ENCODE data around the gene DUSP15. TPM values are rescaled to one million over a fixed set of nuclear protein-coding genes. Genes with fewer than 3 reads are reported as not detected.
A peak's percentile ranks its signal among the peaks of the same experiment; 100 is the strongest.

The DUSP15 gene
- polyA plus RNA-seq, 1 donor (not counting 4 experiments of a cell fraction or from before 2014, with no cell fraction given) = not detected

- TF ChIP-seq CTCF (optimal IDR thresholded peaks at IDR 0.05 in 1 of 3, IDR thresholded peaks at IDR 0.05 in 1 of 3, conservative IDR thresholded peaks at IDR 0.05 in 1 of 3; ENCODE audit: extremely low read depth in 1 of 3, insufficient read depth in 2 of 3, low read length in 3 of 3) (no peak), EZH2 (IDR thresholded peaks at IDR 0.05; ENCODE audit: low read length) (no peak)
- no peak overlapping the region for H3K9ac ChIP-seq (ENCODE audit: control insufficient read depth, extremely low read depth, insufficient read depth, low read length)
- no peak overlapping the region for H2AFZ ChIP-seq (ENCODE audit: control insufficient read depth, low read length)
- dilution Hi-C loops (cut with MboI; ENCODE audit: extremely low pct_ligation_motif_present, low sequenced_read_pairs) = no loop called here
- H3K36me3 ChIP-seq (ENCODE audit: control insufficient read depth in 2 of 2, extremely low read depth in 1 of 2, insufficient read depth in 2 of 2, low read length in 2 of 2) = no peaks in the 10 kb centered on the region
- H3K27me3 ChIP-seq (ENCODE audit: control insufficient read depth, extremely low read depth, insufficient read depth, low read length) = no peaks in the 10 kb centered on the region
- H3K9me1 ChIP-seq (ENCODE audit: control insufficient read depth, extremely low read depth, insufficient read depth, low read length) = no peaks in the 10 kb centered on the region
- no peak overlapping the region for H3K27ac ChIP-seq (ENCODE audit: control insufficient read depth, insufficient read depth, low read length)
- H4K20me1 ChIP-seq (ENCODE audit: control insufficient read depth, extremely low read depth, insufficient read depth, low read length) = no peaks in the 10 kb centered on the region
- no peak overlapping the region for H3K4me3 ChIP-seq (ENCODE audit: control insufficient read depth in 2 of 3, extremely low read depth in 1 of 3, insufficient read depth in 2 of 3, low read depth in 1 of 3, low read length in 3 of 3)
- FAIRE-seq (no peak), DNase-seq (ENCODE audit: low read depth, low spot score) (no peak)
- no peak overlapping the region for H3K4me2 ChIP-seq (ENCODE audit: control insufficient read depth, extremely low read depth, insufficient read depth, low read depth, low read length)
- no peaks in the 10 kb centered on the region for H3K79me2 ChIP-seq (ENCODE audit: control insufficient read depth, insufficient read depth, low read length)
- H3K9me3 ChIP-seq (ENCODE audit: control insufficient read depth, low read depth, low read length) = no peaks in the 10 kb centered on the region
- peaks cover 10% of the 10 kb centered on the region for H3K4me1 ChIP-seq (ENCODE audit: control insufficient read depth, extremely low read depth, insufficient read depth, low read length)
Observed at GRCh38 chr20:31909253-31910070, 39.1 kb upstream of the DUSP15 start.

GRCh38 chr20:31908424-31908823, 38.1 kb upstream of the DUSP15 start:
- peak; percentile 52 for FAIRE-seq
- TF ChIP-seq CTCF (optimal IDR thresholded peaks at IDR 0.05 in 1 of 3, IDR thresholded peaks at IDR 0.05 in 1 of 3, conservative IDR thresholded peaks at IDR 0.05 in 1 of 3; ENCODE audit: extremely low read depth in 1 of 3, insufficient read depth in 2 of 3, low read length in 3 of 3) = no peak
- TF ChIP-seq EZH2 (IDR thresholded peaks at IDR 0.05; ENCODE audit: low read length) = no peak

More at GRCh38 chr20:31908424-31908823, 38.1 kb upstream of the DUSP15 start:
- no peaks in the 10 kb centered on the region for H3K9me3 ChIP-seq (ENCODE audit: control insufficient read depth, low read depth, low read length)
- H4K20me1 ChIP-seq (ENCODE audit: control insufficient read depth, extremely low read depth, insufficient read depth, low read length) = no peaks in the 10 kb centered on the region
- H3K27me3 ChIP-seq (ENCODE audit: control insufficient read depth, extremely low read depth, insufficient read depth, low read length) = no peaks in the 10 kb centered on the region
- H3K4me3 ChIP-seq (ENCODE audit: control insufficient read depth in 2 of 3, extremely low read depth in 1 of 3, insufficient read depth in 2 of 3, low read depth in 1 of 3, low read length in 3 of 3) = no peak overlapping the region
- H3K9ac ChIP-seq (ENCODE audit: control insufficient read depth, extremely low read depth, insufficient read depth, low read length) = no peak overlapping the region
- dilution Hi-C loops (cut with MboI; ENCODE audit: extremely low pct_ligation_motif_present, low sequenced_read_pairs) = no loop called here
- H2AFZ ChIP-seq (ENCODE audit: control insufficient read depth, low read length) = no peak overlapping the region
- DNase-seq (ENCODE audit: low read depth, low spot score) = peak; percentile 32
- H3K79me2 ChIP-seq (ENCODE audit: control insufficient read depth, insufficient read depth, low read length) = no peaks in the 10 kb centered on the region
- H3K4me2 ChIP-seq (ENCODE audit: control insufficient read depth, extremely low read depth, insufficient read depth, low read depth, low read length) = no peak overlapping the region
- peaks cover 10% of the 10 kb centered on the region for H3K4me1 ChIP-seq (ENCODE audit: control insufficient read depth, extremely low read depth, insufficient read depth, low read length)
- H3K27ac ChIP-seq (ENCODE audit: control insufficient read depth, insufficient read depth, low read length) = no peak overlapping the region
- H3K9me1 ChIP-seq (ENCODE audit: control insufficient read depth, extremely low read depth, insufficient read depth, low read length) = no peaks in the 10 kb centered on the region
- H3K36me3 ChIP-seq (ENCODE audit: control insufficient read depth in 2 of 2, extremely low read depth in 1 of 2, insufficient read depth in 2 of 2, low read length in 2 of 2) = no peaks in the 10 kb centered on the region

Data from keratinocyte (primary cell).